Small intestine (tissue), 7 donors: ENCODE results near the gene HBG2. TPM values are rescaled to one million over a fixed set of nuclear protein-coding genes. Genes with fewer than 3 reads are reported as not detected.

ENCODE experiments used
- DNase-seq, 2 donors: peaks; one replicate each; pipeline versions ENCODE4 v3.0.0 to v3.0.0-alpha.2; 2013
- FAIRE-seq: peaks from 2 replicates; lab custom pipeline; 2012; peaks lifted over from hg19 to GRCh38; lab: Jason Lieb, UNC
- H3K27ac ChIP-seq, 3 donors: one replicate each; pipeline ENCODE4 v1.5.1; 2013; ENCODE audit warnings: low read length in 2 of 3, mild to moderate bottlenecking in 2 of 3, control low read depth in 1 of 3, inconsistent platforms in 1 of 3, low read depth in 1 of 3, moderate library complexity in 1 of 3
- H3K27me3 ChIP-seq, 3 donors: one replicate each; pipeline ENCODE4 v1.6.1; 2013; ENCODE audit warnings: low read length in 3 of 3, inconsistent platforms in 1 of 3; ENCODE audit not compliant: control insufficient read depth in 3 of 3, insufficient read depth in 3 of 3
- H3K36me3 ChIP-seq, 3 donors: one replicate each; pipeline ENCODE4 v1.6.1; 2013; ENCODE audit warnings: low read length in 3 of 3, inconsistent platforms in 1 of 3, low read depth in 1 of 3, mild to moderate bottlenecking in 1 of 3, moderate library complexity in 1 of 3; ENCODE audit not compliant: control insufficient read depth in 3 of 3, insufficient read depth in 2 of 3
- H3K4me1 ChIP-seq, 3 donors: one replicate each; pipeline ENCODE4 v1.6.1; 2013; ENCODE audit warnings: low read length in 2 of 3, inconsistent platforms in 1 of 3, low read depth in 1 of 3, mild to moderate bottlenecking in 1 of 3, moderate library complexity in 1 of 3; ENCODE audit not compliant: control insufficient read depth in 3 of 3, insufficient read depth in 2 of 3
- H3K4me3 ChIP-seq, 3 donors: one replicate each; pipeline ENCODE4 v1.5.1; 2013; ENCODE audit warnings: low read length in 3 of 3, control low read depth in 1 of 3, inconsistent platforms in 1 of 3, low read depth in 1 of 3, mild to moderate bottlenecking in 1 of 3, moderate library complexity in 1 of 3
- H3K9me3 ChIP-seq, 2 donors: one replicate each; pipeline ENCODE4 v1.6.1; 2013; ENCODE audit warnings: low read depth in 1 of 2, low read length in 1 of 2; ENCODE audit not compliant: control insufficient read depth in 2 of 2, insufficient read depth in 1 of 2
- WGBS, 3 donors: extraction: QIAGEN DNeasy Blood & Tissue Kit; methylation state at CpG; one replicate each; pipeline ENCODE4 v1.1.7; 2013; 5-methylcytosine and 5-hydroxymethylcytosine counted together
- polyA plus RNA-seq, 4 donors: library from polyadenylated mRNA; stranded (reverse) in 3 of 4; unstranded in 1 of 4; fragments of 200-250 nt in 3 of 4; fragments of 120-200 nt in 1 of 4; gene quantifications; one replicate each; pipeline versions ENCODE4 v1.2.1 to v1.2.3, GENCODE V29; 2013
- donor health status: healthy with polysubstance abuse.
- donor health status: control.
- donor health status: control.
- donor health status: Bipolar disorder and iron deficiency.
- donor health status: healthy.

The HBG2 gene
- polyA plus RNA-seq, 4 donors = 857 TPM; not detected in 3

DNA sequence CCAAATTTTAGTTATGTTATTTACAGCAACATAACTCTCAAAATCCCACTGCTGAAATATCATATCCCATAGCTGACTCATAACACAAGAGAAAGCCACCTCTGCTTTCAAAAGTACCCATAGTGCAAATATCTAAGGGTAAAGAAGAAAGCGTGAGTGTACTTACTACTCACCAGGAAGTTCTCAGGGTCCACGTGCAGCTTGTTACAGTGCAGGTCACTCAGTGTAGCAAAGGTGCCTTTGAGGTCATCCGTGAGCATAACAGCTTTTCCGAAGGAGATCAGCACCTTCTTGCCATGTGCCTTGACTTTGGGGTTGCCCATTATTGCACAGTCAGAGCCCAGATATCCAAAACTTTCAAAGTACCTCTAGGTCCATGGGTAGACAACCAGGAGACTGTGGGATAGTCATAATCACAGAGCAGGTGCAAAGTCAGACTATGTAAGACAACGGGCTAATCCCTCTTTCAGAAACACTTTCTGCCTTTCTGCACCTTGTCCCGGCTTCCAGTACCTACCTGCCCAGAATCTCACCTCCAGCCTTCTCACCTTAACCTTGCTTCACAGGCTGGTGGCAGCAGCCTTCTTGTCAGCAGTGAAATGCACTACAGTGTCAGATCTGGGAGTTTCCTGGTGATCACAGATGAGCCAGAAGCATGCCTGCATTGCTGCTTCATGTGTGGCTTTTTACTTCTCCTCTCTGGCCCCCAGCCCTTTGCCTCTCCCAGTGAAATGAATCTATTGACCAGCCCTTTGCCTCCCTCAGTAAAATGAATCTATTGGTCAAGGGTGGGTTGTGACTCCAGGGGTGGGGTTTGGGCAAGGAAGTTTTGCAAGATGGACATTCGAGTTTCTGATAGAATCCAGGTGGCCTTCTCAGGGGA is 11.4 kb downstream of the HBG2 start:
- no peak for DNase-seq
- WGBS, 3 donors = 64 to 66% (median 64%) methylated on average over 7 of the region's 7 CpGs
- FAIRE-seq = no peak

DNA sequence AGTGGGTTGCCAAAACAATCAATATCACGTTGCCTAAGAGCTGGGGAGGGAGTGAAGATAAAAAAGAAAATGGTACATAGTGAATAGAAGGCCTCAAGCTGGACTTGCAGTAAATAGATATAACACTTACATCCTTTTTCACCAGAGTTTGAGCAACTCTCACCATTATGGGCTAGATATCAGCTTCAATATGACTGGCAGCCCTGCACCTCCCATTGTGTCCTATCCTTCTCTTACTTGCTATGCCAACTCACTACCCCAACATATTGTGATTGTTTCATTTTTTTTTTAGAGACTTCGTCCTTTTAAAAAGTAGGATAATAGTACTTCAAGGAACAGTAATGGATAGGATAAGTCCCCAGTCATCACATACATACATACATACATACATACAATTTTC is 12.4 kb downstream of the HBG2 start:
- no peak for DNase-seq
- Histone ChIP-seq H3K4me3 (no peak overlapping the region), H3K27me3 (no peaks in the 10 kb centered on the region), H3K9me3 (no peaks in the 10 kb centered on the region), H3K27ac (no peak overlapping the region), H3K36me3 (no peaks in the 10 kb centered on the region), H3K4me1 (no peaks in the 10 kb centered on the region)
- FAIRE-seq = no peak
- WGBS, 3 donors = 39 to 58% (median 54%) methylated on average over 2 of the region's 2 CpGs

More for the DNA sequence above, 11.4 kb downstream of the HBG2 start:
- no peak overlapping the region for H3K27ac ChIP-seq
- H3K4me1 ChIP-seq = no peaks in the 10 kb centered on the region
- H3K4me3 ChIP-seq = no peak overlapping the region
- H3K9me3 ChIP-seq = no peaks in the 10 kb centered on the region
- no peaks in the 10 kb centered on the region for H3K36me3 ChIP-seq
- no peaks in the 10 kb centered on the region for H3K27me3 ChIP-seq

DNA sequence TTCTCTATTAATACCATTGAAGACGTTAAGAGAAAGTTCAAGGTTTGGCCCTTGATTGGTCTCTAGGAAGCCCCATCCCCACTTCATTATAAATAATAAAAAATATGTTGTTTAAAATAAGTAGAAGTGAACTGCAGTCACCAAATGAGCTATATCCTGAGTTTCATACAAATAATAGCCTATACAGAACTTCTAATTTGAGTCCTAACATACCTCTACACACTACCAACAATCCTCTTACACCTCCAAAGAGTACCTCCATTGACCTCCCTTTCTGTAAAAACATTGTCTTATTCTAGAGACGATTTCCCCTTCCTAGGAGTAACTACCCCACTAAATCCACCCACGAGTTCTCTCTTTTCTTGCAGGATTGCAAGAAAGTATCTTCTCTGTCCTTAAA is 13.1 kb downstream of the HBG2 start:
- no peaks in the 10 kb centered on the region for H3K9me3 ChIP-seq
- H3K36me3 ChIP-seq = no peaks in the 10 kb centered on the region
- 45 to 68% (median 50%) methylated on average over 3 of the region's 3 CpGs for WGBS, 3 donors
- H3K4me3 ChIP-seq = no peak overlapping the region
- FAIRE-seq (no peak), DNase-seq (no peak)
- H3K4me1 ChIP-seq = no peaks in the 10 kb centered on the region
- no peaks in the 10 kb centered on the region for H3K27me3 ChIP-seq
- H3K27ac ChIP-seq = no peak overlapping the region

DNA sequence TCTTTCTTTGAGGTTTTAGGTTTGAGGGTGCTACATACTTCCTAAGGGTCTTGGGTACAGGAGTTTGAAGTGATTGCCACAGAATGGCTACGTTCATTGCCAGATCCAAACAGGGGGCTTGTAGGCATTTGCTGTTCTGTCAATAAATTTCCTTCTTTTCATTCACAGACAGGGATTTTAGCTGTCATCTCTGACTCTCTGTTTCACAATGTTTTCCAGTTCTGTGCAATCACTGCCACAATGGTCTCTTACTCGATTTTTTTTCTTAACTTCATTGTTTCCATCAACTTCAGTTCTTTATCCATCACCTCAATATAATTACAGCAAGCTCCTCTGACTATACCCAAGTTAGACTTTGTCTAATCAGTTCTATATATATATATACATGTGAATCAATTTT is 14.1 kb downstream of the HBG2 start:
- no peaks in the 10 kb centered on the region for H3K27me3 ChIP-seq
- H3K27ac ChIP-seq = no peak overlapping the region
- no peaks in the 10 kb centered on the region for H3K4me1 ChIP-seq
- 40 to 67% (median 53%) methylated on average over 2 of the region's 2 CpGs for WGBS, 3 donors
- no peak overlapping the region for H3K4me3 ChIP-seq
- DNase-seq (no peak), FAIRE-seq (no peak)
- no peaks in the 10 kb centered on the region for H3K36me3 ChIP-seq
- H3K9me3 ChIP-seq = no peaks in the 10 kb centered on the region

DNA sequence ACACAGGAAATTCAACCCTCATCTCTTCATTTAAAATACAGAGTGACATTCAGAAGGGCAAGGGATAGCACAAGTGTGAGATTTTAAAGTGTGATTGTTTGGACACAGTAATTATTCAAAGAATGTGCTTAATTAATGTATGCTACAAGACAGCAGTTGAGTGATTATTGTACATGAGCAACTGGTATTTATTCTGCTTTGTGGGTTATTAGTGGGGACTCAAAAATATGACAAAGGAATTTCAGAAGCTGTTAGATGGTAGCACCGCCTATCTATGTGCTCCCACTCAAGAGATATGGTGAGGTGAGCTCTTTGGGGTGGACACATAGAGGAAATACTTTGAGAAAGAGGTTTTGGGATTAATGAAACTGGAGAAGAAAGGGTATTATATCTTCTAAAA is 14.5 kb downstream of the HBG2 start:
- H3K4me1 ChIP-seq = no peaks in the 10 kb centered on the region
- 63 to 87% (median 73%) methylated on average over 1 of the region's 1 CpG for WGBS, 3 donors
- no peak overlapping the region for H3K27ac ChIP-seq
- H3K27me3 ChIP-seq = no peaks in the 10 kb centered on the region
- no peak overlapping the region for H3K4me3 ChIP-seq
- H3K9me3 ChIP-seq = no peaks in the 10 kb centered on the region
- FAIRE-seq (no peak), DNase-seq (no peak)
- no peaks in the 10 kb centered on the region for H3K36me3 ChIP-seq

DNA sequence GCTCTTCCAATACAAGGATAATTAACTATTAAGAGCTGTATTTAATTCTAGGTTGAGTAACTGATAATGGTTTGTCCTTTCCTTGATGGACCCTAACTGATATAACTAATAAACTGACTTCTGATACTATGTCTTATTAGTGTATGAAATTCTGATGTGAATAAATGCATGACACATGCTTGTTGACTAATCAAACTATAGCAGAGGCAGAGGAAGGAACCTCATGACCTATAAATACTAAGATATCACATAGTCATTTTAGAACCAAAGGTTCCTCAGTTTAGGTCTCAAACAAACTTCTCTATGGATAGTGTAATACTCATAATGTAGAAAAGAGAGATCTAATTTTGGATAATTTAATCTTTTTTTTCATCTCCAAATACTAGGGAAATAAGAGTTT is 15.5 kb downstream of the HBG2 start:
- FAIRE-seq (no peak), DNase-seq (no peak)
- no peaks in the 10 kb centered on the region for H3K27me3 ChIP-seq
- H3K9me3 ChIP-seq = no peaks in the 10 kb centered on the region
- no peaks in the 10 kb centered on the region for H3K4me1 ChIP-seq
- no peak overlapping the region for H3K4me3 ChIP-seq
- H3K27ac ChIP-seq = no peak overlapping the region
- H3K36me3 ChIP-seq = no peaks in the 10 kb centered on the region

DNA sequence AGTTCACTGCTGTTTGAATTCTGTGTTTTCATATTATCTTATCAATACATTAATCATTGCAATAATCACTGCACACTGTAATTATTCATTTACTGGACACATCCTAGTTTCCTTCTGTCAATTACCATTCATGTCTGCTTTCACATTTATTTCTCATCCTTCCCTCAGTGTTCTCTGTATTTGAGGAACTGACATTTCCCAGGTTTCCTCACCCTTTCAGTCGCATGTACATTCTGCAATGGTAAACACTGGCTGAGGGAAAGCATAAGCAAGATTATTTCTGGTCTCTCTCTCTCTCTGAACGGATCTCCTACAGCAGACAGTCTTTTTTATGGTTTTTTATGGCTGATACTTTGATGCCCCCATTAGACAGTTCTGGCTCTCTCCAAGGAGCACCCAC is 16.1 kb downstream of the HBG2 start:
- no peak for DNase-seq
- Histone ChIP-seq H3K36me3 (no peaks in the 10 kb centered on the region), H3K4me1 (no peaks in the 10 kb centered on the region), H3K9me3 (no peaks in the 10 kb centered on the region), H3K27me3 (no peaks in the 10 kb centered on the region), H3K27ac (no peak overlapping the region), H3K4me3 (no peak overlapping the region)
- 34 to 55% (median 46%) methylated on average over 2 of the region's 2 CpGs for WGBS, 3 donors
- FAIRE-seq = no peak

DNA sequence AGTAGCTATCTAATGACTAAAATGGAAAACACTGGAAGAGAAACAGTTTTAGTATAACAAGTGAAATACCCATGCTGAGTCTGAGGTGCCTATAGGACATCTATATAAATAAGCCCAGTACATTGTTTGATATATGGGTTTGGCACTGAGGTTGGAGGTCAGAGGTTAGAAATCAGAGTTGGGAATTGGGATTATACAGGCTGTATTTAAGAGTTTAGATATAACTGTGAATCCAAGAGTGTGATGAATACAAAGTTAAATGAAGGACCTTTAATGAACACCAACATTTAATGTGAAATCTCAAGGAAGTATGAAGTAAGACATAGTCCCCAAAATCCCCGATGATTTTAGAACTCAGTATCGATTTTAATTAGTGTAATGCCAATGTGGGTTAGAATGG is 17.2 kb downstream of the HBG2 start:
- Histone ChIP-seq H3K27me3 (no peaks in the 10 kb centered on the region), H3K4me3 (no peak overlapping the region), H3K4me1 (no peaks in the 10 kb centered on the region), H3K9me3 (no peaks in the 10 kb centered on the region), H3K27ac (no peak overlapping the region), H3K36me3 (no peaks in the 10 kb centered on the region)
- DNase-seq = no peak
- WGBS, 3 donors = 49 to 86% (median 83%) methylated on average over 2 of the region's 2 CpGs
- no peak for FAIRE-seq
